ENCODE measurements around the gene ADAM10. TPM values are rescaled to one million over a fixed set of nuclear protein-coding genes. Genes with fewer than 3 reads are reported as not detected.

ADAM10 gene
- total RNA-seq, 6 donors from 2014 or later = 64.5 to 139 (median 93.5) TPM

- Histone ChIP-seq H3K36me3 (peaks cover 0 to 29% (median 3%) of the 10 kb centered on the region in 4 donors), H3K9me3 (no peaks in the 10 kb centered on the region), H3K27ac (peak overlapping the region in 1 of 4 donors; percentile 14), H3K4me3 (no peak overlapping the region), H3K27me3 (no peaks in the 10 kb centered on the region), H3K4me1 (peaks cover 10 to 22% (median 19%) of the 10 kb centered on the region in 4 donors)
- ATAC-seq (ENCODE audit: low FRiP score in 2 of 2) = no peak
- no peak for DNase-seq
- WGBS, 2 donors = 92 to 97% methylated on average over 6 of the region's 6 CpGs
- TF ChIP-seq POLR2AphosphoS5 (IDR thresholded peaks at IDR 0.05) (no peak), EP300 (IDR thresholded peaks at IDR 0.05) (no peak), CTCF (IDR thresholded peaks at IDR 0.05) (no peak), POLR2A (IDR thresholded peaks at IDR 0.05) (no peak)
Observed at GRCh38 chr15:58629625-58630024, 119.9 kb downstream of the ADAM10 start.

- Histone ChIP-seq H3K4me3 (peak overlapping the region in 3 of 4 donors; percentile 19 to 38 (median 35)), H3K9me3 (no peaks in the 10 kb centered on the region), H3K27ac (peak overlapping the region; percentile 75 to 86 (median 80)), H3K4me1 (peaks cover 10 to 22% (median 19%) of the 10 kb centered on the region in 4 donors), H3K27me3 (no peaks in the 10 kb centered on the region), H3K36me3 (peaks cover 0 to 29% (median 3%) of the 10 kb centered on the region in 4 donors)
- peak in 1 of 2 donors; percentile 51 for ATAC-seq (ENCODE audit: low FRiP score in 2 of 2)
- TF ChIP-seq EP300 (IDR thresholded peaks at IDR 0.05) (no peak), POLR2A (IDR thresholded peaks at IDR 0.05) (no peak), CTCF (IDR thresholded peaks at IDR 0.05) (no peak), POLR2AphosphoS5 (IDR thresholded peaks at IDR 0.05) (no peak)
- 51 to 59% methylated on average over 3 of the region's 3 CpGs for WGBS, 2 donors
- no peak for DNase-seq
Observed at GRCh38 chr15:58628206-58628947, 121.1 kb downstream of the ADAM10 start.

GRCh38 chr15:58627701-58628100, 121.8 kb downstream of the ADAM10 start:
- 9 to 17% methylated on average over 1 of the region's 1 CpG for WGBS, 2 donors
- peak overlapping the region in 1 of 4 donors; percentile 35 for H3K4me3 ChIP-seq
- H3K27me3 ChIP-seq = no peaks in the 10 kb centered on the region
- H3K27ac ChIP-seq = peak overlapping the region; percentile 75 to 86 (median 80)
- no peaks in the 10 kb centered on the region for H3K9me3 ChIP-seq
- ATAC-seq (ENCODE audit: low FRiP score in 2 of 2) = no peak
- DNase-seq = no peak
- TF ChIP-seq EP300 (IDR thresholded peaks at IDR 0.05) = no peak
- no peak for TF ChIP-seq POLR2A (IDR thresholded peaks at IDR 0.05)
- no peak for TF ChIP-seq POLR2AphosphoS5 (IDR thresholded peaks at IDR 0.05)
- TF ChIP-seq CTCF (IDR thresholded peaks at IDR 0.05) = no peak
- H3K4me1 ChIP-seq = peaks cover 10 to 22% (median 19%) of the 10 kb centered on the region in 4 donors
- peaks cover 0 to 22% (median 3%) of the 10 kb centered on the region in 4 donors for H3K36me3 ChIP-seq

GRCh38 chr15:58627046-58627445, 122.5 kb downstream of the ADAM10 start:
- peaks cover 10 to 22% (median 19%) of the 10 kb centered on the region in 4 donors for H3K4me1 ChIP-seq
- H3K27ac ChIP-seq = peak overlapping the region in 2 of 4 donors; percentile 32 to 77
- H3K27me3 ChIP-seq = no peaks in the 10 kb centered on the region
- ATAC-seq (ENCODE audit: low FRiP score in 2 of 2) (no peak), DNase-seq (no peak)
- 91 to 92% methylated on average over 2 of the region's 2 CpGs for WGBS, 2 donors
- no peak overlapping the region for H3K4me3 ChIP-seq
- H3K36me3 ChIP-seq = peaks cover 0 to 22% (median 3%) of the 10 kb centered on the region in 4 donors
- no peaks in the 10 kb centered on the region for H3K9me3 ChIP-seq
- no peak for TF ChIP-seq EP300 (IDR thresholded peaks at IDR 0.05)
- TF ChIP-seq POLR2AphosphoS5 (IDR thresholded peaks at IDR 0.05) = no peak
- TF ChIP-seq POLR2A (IDR thresholded peaks at IDR 0.05) = no peak
- no peak for TF ChIP-seq CTCF (IDR thresholded peaks at IDR 0.05)
